ENCODE results near the gene HSP90AB1. TPM values are rescaled to one million over a fixed set of nuclear protein-coding genes. Genes with fewer than 3 reads are reported as not detected.

HSP90AB1 gene
- total RNA-seq, 1 experiment from 2014 or later = 1,986 TPM

DNA sequence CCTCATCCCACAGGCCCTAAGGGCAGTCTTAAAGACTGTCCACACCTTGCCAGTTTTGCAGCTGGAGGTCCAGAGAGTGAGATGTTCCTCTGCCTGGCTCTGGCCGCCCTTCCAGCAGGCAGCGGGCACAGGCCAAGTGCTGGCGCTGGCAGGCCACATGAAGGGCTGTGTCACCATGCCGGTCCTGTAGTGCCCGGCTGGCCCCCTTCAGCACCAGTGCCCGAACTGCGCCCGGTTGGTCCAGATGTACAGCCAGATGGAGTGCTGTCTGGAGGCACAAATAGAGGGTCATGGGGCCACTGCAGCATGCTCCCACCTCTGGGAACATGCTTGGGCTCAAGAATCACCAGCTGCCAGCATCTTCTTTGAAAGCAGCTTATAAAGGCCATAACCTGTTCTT lies 14.7 kb downstream of the HSP90AB1 start:
- TF ChIP-seq, protein P1, sequence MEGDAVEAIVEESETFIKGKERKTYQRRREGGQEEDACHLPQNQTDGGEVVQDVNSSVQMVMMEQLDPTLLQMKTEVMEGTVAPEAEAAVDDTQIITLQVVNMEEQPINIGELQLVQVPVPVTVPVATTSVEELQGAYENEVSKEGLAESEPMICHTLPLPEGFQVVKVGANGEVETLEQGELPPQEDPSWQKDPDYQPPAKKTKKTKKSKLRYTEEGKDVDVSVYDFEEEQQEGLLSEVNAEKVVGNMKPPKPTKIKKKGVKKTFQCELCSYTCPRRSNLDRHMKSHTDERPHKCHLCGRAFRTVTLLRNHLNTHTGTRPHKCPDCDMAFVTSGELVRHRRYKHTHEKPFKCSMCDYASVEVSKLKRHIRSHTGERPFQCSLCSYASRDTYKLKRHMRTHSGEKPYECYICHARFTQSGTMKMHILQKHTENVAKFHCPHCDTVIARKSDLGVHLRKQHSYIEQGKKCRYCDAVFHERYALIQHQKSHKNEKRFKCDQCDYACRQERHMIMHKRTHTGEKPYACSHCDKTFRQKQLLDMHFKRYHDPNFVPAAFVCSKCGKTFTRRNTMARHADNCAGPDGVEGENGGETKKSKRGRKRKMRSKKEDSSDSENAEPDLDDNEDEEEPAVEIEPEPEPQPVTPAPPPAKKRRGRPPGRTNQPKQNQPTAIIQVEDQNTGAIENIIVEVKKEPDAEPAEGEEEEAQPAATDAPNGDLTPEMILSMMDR (conservative IDR thresholded peaks at IDR 0.05) = no peak
- no peak overlapping the region for H2BK120ac ChIP-seq (ENCODE audit: low read depth, low read length, poor library complexity, severe bottlenecking)
- H3K4me2 ChIP-seq (ENCODE audit: insufficient read depth, insufficient read length, low read length) = no peak overlapping the region
- no peak overlapping the region for H3K4ac ChIP-seq (ENCODE audit: low read depth, low read length)
- H3K27ac ChIP-seq (ENCODE audit: insufficient read length, low read depth, low read length) = no peak overlapping the region
- Mint-ChIP-seq H3K36me3 (ENCODE audit: insufficient read depth in 1 of 3, low read depth in 3 of 3) (peaks cover 0 to 18% (median 9%) of the 10 kb centered on the region in 3 experiments; a peak in 6 of 7 replicates), H3K4me1 (peaks cover 35% of the 10 kb centered on the region in 2 experiments), H3K27ac (no peak overlapping the region), H3K27me3 (ENCODE audit: low read depth) (peaks cover 8% of the 10 kb centered on the region), H3K9me3 (no peaks in the 10 kb centered on the region; a peak in 1 of 5 replicates), H3K4me3 (no peak overlapping the region)
- no peak overlapping the region for H3T11ph ChIP-seq (ENCODE audit: low read length)
- H4K91ac ChIP-seq (ENCODE audit: insufficient read length, low read depth, low read length) = no peak overlapping the region
- H3K18ac ChIP-seq (ENCODE audit: insufficient read length, low read depth, low read length) = no peak overlapping the region
- no peak overlapping the region for H2AK5ac ChIP-seq (ENCODE audit: insufficient read length, low read length)
- no peaks in the 10 kb centered on the region; the same call in 1 of the 2 replicates for H3K4me1 ChIP-seq (ENCODE audit: insufficient read depth, low read length)
- no peak overlapping the region for H3K23ac ChIP-seq (ENCODE audit: insufficient read length, low read depth, low read length)
- no peak overlapping the region for H2BK20ac ChIP-seq (ENCODE audit: low read depth, low read length, poor library complexity, severe bottlenecking)
- WGBS (ENCODE audit: extremely low coverage, insufficient read length, low lambda C conversion rate) = no CpG with 5 or more reads among the region's 8 CpGs
- H2BK12ac ChIP-seq (ENCODE audit: insufficient read length, low read depth, low read length) = no peak overlapping the region
- H2AFZ ChIP-seq (ENCODE audit: low read length) = no peak overlapping the region
- H3K23me2 ChIP-seq (ENCODE audit: insufficient read length, low read depth, low read length, poor library complexity, severe bottlenecking) = peaks cover 16% of the 10 kb centered on the region
- H4K20me1 ChIP-seq (ENCODE audit: control insufficient read depth, insufficient read depth, insufficient read length) = no peaks in the 10 kb centered on the region
- no peaks in the 10 kb centered on the region for H3K9me3 ChIP-seq (ENCODE audit: control insufficient read depth, low read depth, low read length)
- no peak overlapping the region for H4K8ac ChIP-seq (replicated peaks; ENCODE audit: insufficient read length, low read depth, low read length)
- H3K9ac ChIP-seq (ENCODE audit: extremely low read depth, insufficient read length, low read length) = no peak overlapping the region
- no peak overlapping the region for H3K56ac ChIP-seq (ENCODE audit: insufficient read length, low read depth, low read length)
- H2BK5ac ChIP-seq (ENCODE audit: insufficient read length, low read length) = no peak overlapping the region
- no peak overlapping the region for H3K14ac ChIP-seq (ENCODE audit: insufficient read depth, low read length)
- H3K27me3 ChIP-seq (ENCODE audit: insufficient read depth, low read length) = no peaks in the 10 kb centered on the region
- no peaks in the 10 kb centered on the region for H3K79me1 ChIP-seq (ENCODE audit: insufficient read depth, low read depth, low read length, poor library complexity, severe bottlenecking)
- H2BK15ac ChIP-seq (ENCODE audit: low read depth, low read length) = no peak overlapping the region
- no peaks in the 10 kb centered on the region for H3K79me2 ChIP-seq (ENCODE audit: insufficient read depth, low read length)
- H4K5ac ChIP-seq (ENCODE audit: insufficient read length, low read depth, low read length) = no peak overlapping the region
- DNase-seq = no peak
